ENCODE measurements around the gene FAM170B.

FAM170B gene

DNA sequence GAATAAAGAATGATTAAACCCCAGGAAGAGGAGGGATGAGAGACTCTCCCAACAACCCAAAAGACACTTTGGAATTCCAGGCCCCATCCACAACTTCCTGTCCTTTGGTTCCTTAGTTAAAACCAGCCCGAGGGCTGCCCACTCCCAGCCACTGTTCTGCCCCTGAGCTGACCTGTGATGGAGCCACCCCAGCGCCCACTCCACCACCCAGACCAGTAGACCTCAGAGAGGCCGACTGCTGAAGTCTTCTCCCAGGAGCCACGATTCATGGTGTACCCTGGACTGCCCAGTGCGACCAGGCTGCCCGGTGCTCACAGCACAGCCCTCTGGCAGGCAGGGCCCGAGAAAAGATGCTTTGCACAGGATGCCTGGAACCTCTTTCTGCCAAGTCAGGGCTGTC, 25.2 kb downstream of the FAM170B start:
- ChIA-PET POLR2A (no interaction called here), CTCF (no interaction called here)

DNA sequence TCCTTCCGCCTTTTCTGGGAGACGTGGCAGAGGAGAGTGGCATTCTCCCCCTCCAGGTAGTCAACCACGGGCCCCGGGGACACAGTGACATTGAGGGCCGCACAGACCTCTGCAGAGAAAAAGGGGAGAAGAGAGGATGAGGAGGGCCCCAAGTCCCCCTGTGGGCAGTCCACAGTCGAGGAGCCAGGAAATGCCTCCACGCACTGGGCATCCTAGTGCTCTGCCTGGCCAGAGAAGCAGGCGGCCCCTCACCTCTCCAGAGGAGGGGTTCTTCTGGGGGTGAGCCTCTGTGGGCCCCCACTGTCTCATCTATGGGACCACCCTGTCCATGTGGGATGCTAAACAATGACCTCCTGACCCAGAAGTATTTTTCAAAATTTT, 25.9 kb downstream of the FAM170B start:
- TF ChIP-seq, protein P1, sequence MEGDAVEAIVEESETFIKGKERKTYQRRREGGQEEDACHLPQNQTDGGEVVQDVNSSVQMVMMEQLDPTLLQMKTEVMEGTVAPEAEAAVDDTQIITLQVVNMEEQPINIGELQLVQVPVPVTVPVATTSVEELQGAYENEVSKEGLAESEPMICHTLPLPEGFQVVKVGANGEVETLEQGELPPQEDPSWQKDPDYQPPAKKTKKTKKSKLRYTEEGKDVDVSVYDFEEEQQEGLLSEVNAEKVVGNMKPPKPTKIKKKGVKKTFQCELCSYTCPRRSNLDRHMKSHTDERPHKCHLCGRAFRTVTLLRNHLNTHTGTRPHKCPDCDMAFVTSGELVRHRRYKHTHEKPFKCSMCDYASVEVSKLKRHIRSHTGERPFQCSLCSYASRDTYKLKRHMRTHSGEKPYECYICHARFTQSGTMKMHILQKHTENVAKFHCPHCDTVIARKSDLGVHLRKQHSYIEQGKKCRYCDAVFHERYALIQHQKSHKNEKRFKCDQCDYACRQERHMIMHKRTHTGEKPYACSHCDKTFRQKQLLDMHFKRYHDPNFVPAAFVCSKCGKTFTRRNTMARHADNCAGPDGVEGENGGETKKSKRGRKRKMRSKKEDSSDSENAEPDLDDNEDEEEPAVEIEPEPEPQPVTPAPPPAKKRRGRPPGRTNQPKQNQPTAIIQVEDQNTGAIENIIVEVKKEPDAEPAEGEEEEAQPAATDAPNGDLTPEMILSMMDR (IDR thresholded peaks at IDR 0.05; ENCODE audit: insufficient read depth, low read length, missing control alignments), result no peak
- ChIA-PET CTCF (no interaction called here), POLR2A (no interaction called here)
- DNase-seq (ENCODE audit: low read depth, low spot score), result no peak
- H3K4me3 ChIP-seq (ENCODE audit: low read depth, low read length), result no peak overlapping the region

More for the DNA sequence above, 25.2 kb downstream of the FAM170B start:
- no peak overlapping the region for H3K4me3 ChIP-seq (ENCODE audit: low read depth, low read length)
- no peak for DNase-seq (ENCODE audit: low read depth, low spot score)
- TF ChIP-seq, protein P1 (IDR thresholded peaks at IDR 0.05; ENCODE audit: insufficient read depth, low read length, missing control alignments), result no peak

DNA sequence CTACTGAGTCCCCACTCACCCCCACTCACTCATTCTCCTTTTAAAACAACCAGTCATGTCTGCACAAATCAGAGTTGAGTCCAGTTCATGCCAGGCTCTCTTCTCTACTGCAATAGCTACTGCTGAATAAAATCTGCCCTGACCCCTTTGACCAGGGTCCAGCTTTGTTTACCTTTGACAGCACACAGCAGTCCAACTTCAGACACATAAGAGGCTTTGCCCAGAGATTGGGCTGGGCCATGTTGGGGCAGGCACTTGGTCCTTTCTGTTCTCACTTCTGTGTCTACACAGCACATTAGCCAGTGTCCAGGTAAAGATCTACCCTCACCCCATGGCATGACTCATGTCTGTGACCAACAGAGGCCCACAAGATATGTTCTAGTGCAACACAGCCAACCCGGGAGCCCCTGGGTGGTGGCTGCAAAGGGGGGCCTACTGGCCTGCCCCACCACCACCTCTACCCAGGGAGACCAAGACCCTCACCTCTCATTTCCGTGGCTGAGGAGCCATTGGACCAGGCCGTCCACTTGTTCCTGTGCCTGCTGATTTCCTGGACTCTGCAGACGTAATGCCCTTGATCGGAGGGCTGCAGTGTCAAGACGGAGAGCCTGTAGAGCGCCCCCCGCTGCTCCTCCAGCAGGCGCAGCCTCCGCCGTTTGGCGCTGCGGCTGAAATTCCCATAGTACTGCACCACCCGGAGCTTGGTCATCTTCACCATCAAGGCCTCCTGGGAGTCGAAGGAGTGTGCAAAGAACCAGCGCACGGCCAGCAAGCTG, 26.5 kb downstream of the FAM170B start:
- POLR2A ChIA-PET, result no interaction called here
- no peak overlapping the region for H3K4me3 ChIP-seq (ENCODE audit: low read depth, low read length)
- TF ChIP-seq, protein P1 (IDR thresholded peaks at IDR 0.05; ENCODE audit: insufficient read depth, low read length, missing control alignments), result no peak
- no peak for DNase-seq (ENCODE audit: low read depth, low spot score)
- CTCF ChIA-PET, result no interaction called here

DNA sequence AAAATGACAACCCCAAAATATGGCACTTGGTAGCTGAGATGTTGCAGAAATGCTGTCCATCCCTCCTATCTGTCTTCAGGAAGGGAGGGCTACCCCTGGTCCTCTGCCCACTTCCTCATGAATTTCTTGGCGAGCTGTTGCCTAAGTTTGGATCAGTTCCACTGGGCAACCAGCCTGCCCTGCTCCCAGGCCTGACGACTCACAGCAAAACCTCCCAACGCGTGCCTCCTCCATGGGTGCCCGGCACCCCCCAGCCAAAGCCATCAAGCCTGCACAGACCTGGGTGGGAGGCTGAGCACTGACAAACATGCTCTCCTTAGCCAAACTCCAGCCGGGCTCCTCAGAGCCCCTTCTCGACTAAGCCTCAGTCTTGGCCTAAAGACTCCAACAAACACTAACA, 27.4 kb downstream of the FAM170B start:
- TF ChIP-seq, protein P1 (IDR thresholded peaks at IDR 0.05; ENCODE audit: insufficient read depth, low read length, missing control alignments), result no peak
- no peak for DNase-seq (ENCODE audit: low read depth, low spot score)
- CTCF ChIA-PET, result interaction anchor here (1.4 kb wide), 1 partner anchor 8 kb away, joined by 5 read pairs; no protein-coding TSS in a partner anchor
- H3K4me3 ChIP-seq (ENCODE audit: low read depth, low read length), result no peak overlapping the region
- POLR2A ChIA-PET, result no interaction called here

DNA sequence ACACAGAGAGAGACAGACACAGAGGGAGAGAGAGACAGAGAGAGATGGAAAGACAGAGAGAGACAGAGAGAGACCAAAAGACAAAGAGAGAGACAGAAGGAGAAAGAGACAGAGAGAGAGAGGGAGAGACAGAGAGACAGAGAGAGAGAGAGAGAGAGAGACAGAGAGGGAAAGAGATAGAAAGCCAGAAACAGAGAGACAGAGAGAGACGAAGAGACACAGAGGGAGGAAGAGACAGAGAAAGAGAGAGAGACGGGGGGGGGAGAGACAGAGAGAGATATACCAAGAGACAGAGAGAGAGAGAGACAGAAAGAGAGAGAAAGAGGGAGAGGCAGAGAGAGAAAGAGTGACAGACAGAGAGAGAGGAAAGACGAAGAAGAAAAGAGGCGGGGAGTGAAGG, 28.7 kb downstream of the FAM170B start:
- ChIA-PET POLR2A (no interaction called here), CTCF (interaction anchor here (1.1 to 1.4 kb wide), 2 partner anchors 9 to 57 kb away, joined by 3 to 5 read pairs; no protein-coding TSS in a partner anchor)
- no peak overlapping the region for H3K4me3 ChIP-seq (ENCODE audit: low read depth, low read length)
- DNase-seq (ENCODE audit: low read depth, low spot score), result no peak
- TF ChIP-seq, protein P1 (IDR thresholded peaks at IDR 0.05; ENCODE audit: insufficient read depth, low read length, missing control alignments), result no peak

DNA sequence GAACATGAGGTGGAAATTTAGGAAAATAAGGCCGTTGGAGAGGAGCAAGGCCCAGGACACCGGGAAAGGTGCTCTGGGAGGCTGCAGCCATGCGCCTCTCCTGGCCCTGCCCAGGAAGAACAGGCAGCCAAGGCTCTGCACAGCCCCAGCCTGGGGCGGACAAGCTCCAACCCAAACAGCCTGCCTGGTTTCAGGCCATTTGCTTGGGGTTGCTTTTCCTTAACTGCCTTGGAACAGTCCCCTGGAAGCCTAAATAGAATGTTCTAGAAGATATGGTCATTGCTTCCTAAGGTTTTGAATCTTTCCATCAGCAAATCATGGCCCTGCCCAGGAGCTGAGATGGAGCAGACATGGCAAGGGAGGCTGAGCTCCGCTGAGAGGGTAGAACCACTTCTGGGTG, 29.5 kb downstream of the FAM170B start:
- ChIA-PET POLR2A (no interaction called here), CTCF (no interaction called here)
- TF ChIP-seq, protein P1 (IDR thresholded peaks at IDR 0.05; ENCODE audit: insufficient read depth, low read length, missing control alignments), result no peak
- no peak overlapping the region for H3K4me3 ChIP-seq (ENCODE audit: low read depth, low read length)
- DNase-seq (ENCODE audit: low read depth, low spot score), result no peak

Data from AG04449 (cell line).